ENCODE results near the gene STK10.
A peak's percentile ranks its signal among the peaks of the same experiment; 100 is the strongest.

STK10 gene

GRCh38 chr5:172144291-172144815 is 43.7 kb downstream of the STK10 start:
- no peak for DNase-seq (ENCODE audit: low read depth in 2 of 2)

DNA sequence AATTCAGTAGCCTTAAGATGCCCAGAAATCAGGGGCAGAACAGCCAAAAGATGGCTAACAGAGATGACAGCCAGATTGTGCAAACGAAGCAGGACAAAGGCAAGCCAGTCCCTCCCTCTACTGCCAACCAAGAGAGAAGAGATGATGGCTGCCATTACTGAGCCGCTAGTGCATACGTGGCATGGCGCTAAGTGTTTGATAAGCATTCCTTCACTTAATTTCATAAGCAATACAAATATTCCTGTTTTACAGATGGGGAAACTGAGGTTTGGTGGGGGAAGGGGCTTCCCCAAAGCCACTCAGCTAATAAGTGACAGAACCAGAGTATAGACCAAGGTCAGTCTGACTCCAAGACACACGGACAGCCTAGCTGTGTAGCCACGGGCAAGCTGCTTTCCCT is 44.1 kb downstream of the STK10 start:
- DNase-seq (ENCODE audit: low read depth in 2 of 2) = no peak

GRCh38 chr5:172142709-172143215 is 45.3 kb downstream of the STK10 start:
- DNase-seq (ENCODE audit: low read depth in 2 of 2) = no peak

DNA sequence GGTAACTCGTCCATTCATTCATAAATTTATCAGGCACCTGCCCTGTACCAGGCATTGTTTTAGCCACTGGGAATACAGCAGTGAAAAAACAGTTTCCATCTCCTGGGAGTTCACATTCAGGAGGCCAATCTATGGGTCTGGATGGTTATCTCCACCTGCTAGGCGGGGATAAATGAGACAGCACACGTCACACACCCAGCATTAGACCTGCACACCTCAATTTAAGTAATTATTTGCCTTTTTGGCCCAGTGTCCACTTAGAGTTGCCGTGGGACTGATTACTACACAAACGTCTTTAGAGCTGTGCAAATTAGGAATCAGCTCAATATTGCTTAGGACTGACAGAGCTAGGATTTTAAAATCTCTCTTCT is 46.1 kb downstream of the STK10 start:
- no peak for DNase-seq (ENCODE audit: low read depth in 2 of 2)

DNA sequence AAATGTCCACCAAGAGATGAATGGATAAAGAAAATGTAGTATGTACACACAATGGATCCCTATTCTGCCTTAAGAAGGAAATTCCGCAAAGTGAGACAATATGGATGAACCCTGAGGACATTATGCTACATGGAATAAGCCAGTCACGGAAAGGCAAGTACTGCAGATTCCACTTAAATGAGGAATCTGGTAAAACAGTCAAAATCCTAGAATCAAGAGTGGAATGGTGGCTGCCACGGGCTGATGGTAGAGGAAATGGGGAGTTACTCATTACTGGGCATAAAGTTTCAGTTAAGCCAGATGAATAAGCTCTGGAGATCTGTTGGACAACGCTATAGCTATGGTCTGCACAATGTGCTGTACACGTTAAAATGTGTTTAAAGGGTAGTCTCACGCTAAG is 47.2 kb downstream of the STK10 start:
- DNase-seq (ENCODE audit: low read depth in 2 of 2) = no peak

DNA sequence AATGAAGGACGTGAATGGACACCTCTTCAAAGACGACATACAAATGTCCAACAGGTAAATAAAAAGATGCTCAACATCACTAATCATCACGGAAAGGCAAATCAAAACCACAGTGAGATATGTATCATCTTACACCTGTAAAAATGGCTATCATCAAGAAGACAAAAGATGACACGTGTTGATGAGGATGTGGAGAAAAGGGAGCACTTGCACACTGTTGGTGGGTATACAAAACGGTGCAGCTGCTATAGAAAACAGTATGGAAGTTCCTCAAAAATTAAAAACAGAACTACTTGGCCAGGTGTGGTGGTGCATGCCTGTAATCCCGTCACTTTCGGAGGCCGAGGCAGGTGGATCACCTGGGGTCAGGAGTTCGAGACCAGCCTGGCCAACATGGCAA is 47.9 kb downstream of the STK10 start:
- DNase-seq (ENCODE audit: low read depth in 2 of 2) = no peak

DNA sequence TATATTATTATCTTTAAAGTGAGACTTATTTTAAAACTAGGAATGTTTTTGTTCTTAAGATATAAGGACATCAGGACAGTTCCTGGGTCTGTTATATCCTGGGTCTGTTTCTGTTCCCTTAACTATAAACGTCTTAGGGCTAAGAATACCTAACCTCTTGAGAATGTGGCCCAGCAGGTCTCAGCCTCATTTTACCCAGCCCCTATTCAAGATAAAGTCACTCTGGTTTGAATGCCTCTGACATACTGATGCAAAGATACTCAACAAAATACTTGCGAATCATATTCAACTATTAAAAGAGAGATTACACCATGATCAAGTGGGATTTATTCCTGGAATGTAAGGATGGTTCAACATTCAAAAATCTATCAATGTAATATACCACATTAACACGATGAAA is 51.0 kb downstream of the STK10 start:
- no peak for DNase-seq (ENCODE audit: low read depth in 2 of 2)

- no peak for DNase-seq (ENCODE audit: low read depth in 2 of 2)
Measured at GRCh38 chr5:172133359-172134029, 54.5 kb downstream of the STK10 start.

GRCh38 chr5:172131690-172132089 is 56.3 kb downstream of the STK10 start:
- no peak for DNase-seq (ENCODE audit: low read depth in 2 of 2)

GRCh38 chr5:172129256-172129910 is 58.6 kb downstream of the STK10 start:
- DNase-seq (ENCODE audit: low read depth in 2 of 2) = no peak

- no peak for DNase-seq (ENCODE audit: low read depth in 2 of 2)
Measured at GRCh38 chr5:172127581-172127980, 60.4 kb downstream of the STK10 start.

- DNase-seq (ENCODE audit: low read depth in 2 of 2) = no peak
Measured at GRCh38 chr5:172123269-172123692, 64.7 kb downstream of the STK10 start.

GRCh38 chr5:172119921-172120688 is 67.9 kb downstream of the STK10 start:
- no peak for DNase-seq (ENCODE audit: low read depth in 2 of 2)

GRCh38 chr5:172118891-172119290 is 69.1 kb downstream of the STK10 start:
- DNase-seq (ENCODE audit: low read depth in 2 of 2) = no peak

DNA sequence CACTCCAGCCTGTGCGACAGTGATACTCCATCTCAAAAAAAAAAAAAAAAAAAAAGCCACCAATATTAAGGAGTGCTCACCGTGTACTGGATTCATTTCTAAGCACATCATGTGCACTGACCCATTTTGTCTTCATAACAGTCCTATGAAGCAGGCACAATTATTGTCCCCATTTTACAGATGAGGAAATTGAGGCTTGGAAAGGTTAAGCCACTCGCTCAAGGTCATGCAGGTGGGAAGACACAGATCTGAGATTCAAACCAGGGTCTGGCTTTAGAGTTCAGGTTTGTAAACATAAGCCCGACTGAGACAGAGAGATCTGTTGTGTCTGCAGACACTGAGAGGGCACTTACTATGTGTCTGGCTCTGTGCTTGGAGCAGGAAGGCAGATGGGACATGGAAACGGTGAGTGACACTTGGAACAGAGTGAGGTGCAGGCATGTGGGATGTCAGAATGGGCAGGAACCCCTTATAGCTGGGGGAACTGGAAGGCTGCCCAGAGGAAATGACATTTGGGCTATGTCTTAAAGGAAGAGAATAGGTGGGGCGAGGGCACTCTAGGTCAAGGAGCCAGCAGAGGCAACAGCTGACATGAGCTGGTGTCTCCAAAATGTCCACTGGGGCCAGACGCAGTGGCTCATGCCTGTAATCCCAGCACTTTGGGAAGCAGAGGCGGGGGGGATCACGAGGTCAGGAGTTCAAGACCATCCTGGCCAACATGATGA is 69.9 kb downstream of the STK10 start:
- no peak for DNase-seq (ENCODE audit: low read depth in 2 of 2)

DNA sequence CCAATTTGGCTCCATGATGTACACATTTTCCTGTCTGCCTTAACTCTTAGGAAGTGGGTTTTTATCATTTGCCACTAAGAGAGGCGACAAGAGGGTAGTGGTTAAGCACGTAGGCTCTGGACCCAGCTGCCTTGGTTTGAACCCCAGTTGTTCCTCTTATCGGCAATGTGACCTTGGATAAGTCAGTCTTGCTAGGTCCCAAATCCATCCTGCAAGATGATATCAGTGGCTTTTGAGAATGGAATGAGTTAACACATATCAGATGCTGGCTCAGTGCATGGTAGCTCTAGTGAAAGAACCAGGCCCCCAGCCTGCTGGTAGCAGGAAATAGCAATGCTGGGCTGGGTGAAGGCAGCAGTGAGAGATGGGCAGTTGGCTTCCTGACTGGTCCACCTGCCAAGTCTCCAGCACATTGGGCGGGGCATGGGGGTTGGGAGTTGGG is 72.5 kb downstream of the STK10 start:
- no peak for DNase-seq (ENCODE audit: low read depth in 2 of 2)

DNA sequence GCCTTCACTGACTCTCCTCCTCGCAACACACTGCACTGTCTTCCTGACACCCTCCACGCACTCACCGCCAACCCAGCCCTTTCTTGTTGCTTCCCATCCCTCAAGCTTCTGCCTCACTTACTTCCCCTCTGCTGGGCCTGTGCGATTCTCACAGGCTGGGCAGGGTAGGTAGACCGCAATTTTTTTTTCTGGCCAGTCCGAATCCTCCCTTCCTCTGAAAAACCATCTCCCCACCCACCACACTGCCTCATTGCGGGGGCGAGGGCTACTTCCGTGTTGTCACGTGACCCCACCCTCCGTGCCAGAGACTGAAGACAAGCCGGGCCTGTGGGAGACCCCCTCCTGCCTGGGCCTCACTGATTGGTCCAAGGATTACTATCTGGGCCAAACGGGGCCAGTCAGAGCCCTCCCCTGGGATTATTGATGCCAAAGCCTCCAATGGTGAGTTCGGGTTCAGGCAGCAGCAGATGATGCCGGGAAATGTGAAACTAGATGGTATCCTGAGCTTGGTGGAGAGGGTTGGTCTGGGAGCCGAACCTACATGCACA is 73.1 kb downstream of the STK10 start:
- DNase-seq (ENCODE audit: low read depth in 2 of 2) = peak; percentile 51 to 55

GRCh38 chr5:172113036-172113435 is 75.0 kb downstream of the STK10 start:
- peak; percentile 49 to 60 for DNase-seq (ENCODE audit: low read depth in 2 of 2)

- DNase-seq (ENCODE audit: low read depth in 2 of 2) = no peak
Measured at GRCh38 chr5:172111852-172112225, 76.2 kb downstream of the STK10 start.

DNA sequence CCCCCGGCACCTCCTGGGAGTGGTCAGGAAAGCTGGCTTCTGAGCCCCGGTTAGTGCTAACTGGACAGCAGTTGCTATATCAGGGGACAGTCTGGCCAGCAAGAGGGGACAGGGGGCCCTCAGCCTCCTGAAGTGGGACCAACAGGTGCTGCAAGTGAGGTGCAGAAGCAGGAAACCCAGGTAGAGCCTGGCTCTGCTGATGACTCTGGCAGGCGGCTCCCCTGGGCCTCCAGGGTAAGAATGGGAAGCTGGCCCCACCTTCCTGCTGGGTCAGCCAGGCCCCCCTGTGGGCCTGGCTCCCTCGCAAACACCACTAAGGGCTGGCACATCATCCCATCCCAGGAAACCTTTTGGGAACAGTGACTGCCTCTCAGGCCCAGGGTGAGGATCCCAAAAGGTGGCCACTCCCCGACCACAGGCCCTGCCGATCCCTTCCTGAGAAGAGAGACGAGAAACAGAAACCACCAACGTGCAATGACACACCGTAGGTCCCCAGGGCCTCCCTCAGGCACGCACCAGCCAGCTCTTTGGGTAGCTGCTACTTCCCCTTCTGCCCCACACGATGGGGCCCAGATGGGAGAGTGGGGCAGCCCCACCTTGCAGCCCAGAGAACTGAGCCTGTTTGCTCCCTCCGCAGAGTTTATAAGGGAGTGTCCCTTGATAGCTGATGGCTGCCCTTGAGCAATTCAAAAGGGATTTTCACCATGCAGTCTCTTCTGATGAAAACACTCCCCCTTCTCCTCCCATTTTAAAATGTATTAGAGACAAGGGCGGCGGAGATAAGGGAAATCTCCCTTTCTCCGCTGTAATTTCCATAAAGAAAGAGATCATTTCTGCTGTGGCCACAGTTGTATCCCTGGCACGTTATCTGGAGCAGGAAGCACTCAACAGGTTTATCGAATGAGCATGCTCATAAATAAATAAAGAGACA is 76.8 kb downstream of the STK10 start:
- DNase-seq (ENCODE audit: low read depth in 2 of 2) = peak; percentile 52 to 53

All from stimulated activated CD8-positive, alpha-beta memory T cell treated with anti-CD3 and anti-CD28 coated beads, Interleukin-2, amount 100 ng/mL, for 1 hour (primary cell).